Neuronal stem cell (in vitro differentiated cells): ENCODE measurements around the gene GMDS.
A peak's percentile ranks its signal among the peaks of the same experiment; 100 is the strongest.

Experiments
- DNase-seq: peaks from one replicate; pipeline ENCODE4 v3.0.0-alpha.2; 2013; ENCODE audit warnings: low spot score
- H2AFZ ChIP-seq: one replicate; pipeline ENCODE4 v1.6.1; 2013; ENCODE audit warnings: mild to moderate bottlenecking, low read length, inconsistent platforms
- H2AK5ac ChIP-seq: 2 replicates; pipeline ENCODE4 v1.6.1; 2013; ENCODE audit warnings: low read depth, mild to moderate bottlenecking, inconsistent platforms, low read length, moderate library complexity, mixed read lengths
- H2BK120ac ChIP-seq: 2 replicates; pipeline ENCODE4 v1.6.1; 2013; ENCODE audit warnings: low read depth, mild to moderate bottlenecking, inconsistent platforms, low read length, moderate library complexity, mixed read lengths
- H2BK12ac ChIP-seq: one replicate; pipeline ENCODE4 v1.6.1; 2013; ENCODE audit warnings: low read length, inconsistent platforms
- H2BK15ac ChIP-seq: 2 replicates; pipeline ENCODE4 v1.6.1; 2013; ENCODE audit warnings: mild to moderate bottlenecking, low read length, inconsistent platforms, mixed read lengths
- H2BK5ac ChIP-seq: one replicate; pipeline ENCODE4 v1.6.1; 2013; ENCODE audit warnings: inconsistent platforms, mild to moderate bottlenecking, low read length, moderate library complexity
- H3K14ac ChIP-seq: one replicate; pipeline ENCODE4 v1.6.1; 2013; ENCODE audit warnings: low read length, inconsistent platforms
- H3K18ac ChIP-seq: 2 replicates; pipeline ENCODE4 v1.6.1; 2013; ENCODE audit warnings: low read length, inconsistent platforms
- H3K23ac ChIP-seq: 2 replicates; pipeline ENCODE4 v1.6.1; 2013; ENCODE audit warnings: low read depth, mild to moderate bottlenecking, mixed read lengths, low read length, inconsistent platforms; ENCODE audit not compliant: poor library complexity
- H3K27ac ChIP-seq: replicated peaks from 3 replicates; pipeline ENCODE4 v1.5.1; 2013; ENCODE audit warnings: low read length, inconsistent platforms
- H3K27me3 ChIP-seq, 3 experiments: 2 replicates each; pipeline ENCODE4 v1.6.1; 2013; ENCODE audit warnings: low read length in 3 of 3, mild to moderate bottlenecking in 2 of 3, inconsistent platforms in 1 of 3, low read depth in 1 of 3, mixed read lengths in 1 of 3, moderate library complexity in 1 of 3; ENCODE audit not compliant: control insufficient read depth in 3 of 3, insufficient read depth in 3 of 3
- H3K36me3 ChIP-seq, 2 donors: replicated peaks in 1 of 2; 2 replicates each; pipeline ENCODE4 v1.6.1; 2013; ENCODE audit warnings: low read length in 2 of 2; ENCODE audit not compliant: control insufficient read depth in 2 of 2, insufficient read depth in 2 of 2
- H3K4ac ChIP-seq: 2 replicates; pipeline ENCODE4 v1.6.1; 2013; ENCODE audit warnings: inconsistent platforms, mild to moderate bottlenecking, low read length, moderate library complexity
- H3K4me1 ChIP-seq, 2 donors: 1 replicate in 1 of 2; 2 replicates in 1 of 2; pipeline ENCODE4 v1.6.1; 2013; ENCODE audit warnings: low read length in 2 of 2, low read depth in 1 of 2; ENCODE audit not compliant: control insufficient read depth in 2 of 2, insufficient read depth in 1 of 2
- H3K4me2 ChIP-seq: one replicate; pipeline ENCODE4 v1.6.1; 2013; ENCODE audit warnings: mild to moderate bottlenecking, low read length, inconsistent platforms; ENCODE audit not compliant: insufficient read depth, poor library complexity, severe bottlenecking
- H3K4me3 ChIP-seq, 2 donors: 2 replicates each; pipeline ENCODE4 v1.5.1; 2013; ENCODE audit warnings: low read length in 2 of 2, mild to moderate bottlenecking in 2 of 2, inconsistent platforms in 1 of 2, moderate library complexity in 1 of 2
- H3K79me1 ChIP-seq: one replicate; pipeline ENCODE4 v1.6.1; 2013; ENCODE audit warnings: low read depth, mild to moderate bottlenecking, inconsistent platforms, low read length, moderate library complexity
- H3K9ac ChIP-seq: one replicate; pipeline ENCODE4 v1.6.1; 2013; ENCODE audit warnings: mild to moderate bottlenecking, low read depth, low read length, inconsistent platforms; ENCODE audit not compliant: poor library complexity
- H3K9me3 ChIP-seq, 2 donors: replicated peaks in 1 of 2; 2 replicates each; pipeline versions ENCODE3 to v1.6.1; 2013; ENCODE audit warnings: low read length in 2 of 2, mild to moderate bottlenecking in 2 of 2, inconsistent platforms in 1 of 2, low read depth in 1 of 2, mixed read lengths in 1 of 2, moderate library complexity in 1 of 2; ENCODE audit not compliant: control insufficient read depth in 2 of 2, insufficient read depth in 1 of 2
- H4K8ac ChIP-seq: one replicate; pipeline ENCODE4 v1.6.1; 2013; ENCODE audit warnings: low read depth, mild to moderate bottlenecking, inconsistent platforms, low read length, moderate library complexity
- H4K91ac ChIP-seq: one replicate; pipeline ENCODE4 v1.6.1; 2013; ENCODE audit warnings: low read length, low read depth, mild to moderate bottlenecking, inconsistent platforms; ENCODE audit not compliant: poor library complexity
- WGBS, 2 donors: extraction: QIAGEN DNeasy Blood & Tissue Kit; methylation state at CpG; one replicate each; pipeline ENCODE4 v1.1.7; 2013; ENCODE audit warnings: missing lambda C conversion rate in 2 of 2, mixed read lengths in 1 of 2; ENCODE audit not compliant: insufficient read length in 2 of 2, insufficient replicate concordance in 1 of 2; ENCODE audit errors: extremely low coverage in 2 of 2; 5-methylcytosine and 5-hydroxymethylcytosine counted together

The GMDS gene

GRCh38 chr6:1749041-1749440, 496.4 kb downstream of the GMDS start:
- no peak overlapping the region for H2BK12ac ChIP-seq
- no peak overlapping the region for H4K8ac ChIP-seq
- H2BK120ac ChIP-seq, result no peak overlapping the region
- no peak overlapping the region for H3K4me3 ChIP-seq
- no peak overlapping the region for H4K91ac ChIP-seq
- H3K18ac ChIP-seq, result no peak overlapping the region
- H3K27ac ChIP-seq, result no peak overlapping the region
- no peak overlapping the region for H3K14ac ChIP-seq
- no CpG with 5 or more reads among the region's 6 CpGs for WGBS, 2 donors
- H3K27me3 ChIP-seq, result no peaks in the 10 kb centered on the region
- no peaks in the 10 kb centered on the region for H3K9me3 ChIP-seq
- no peak overlapping the region for H2AFZ ChIP-seq
- no peak overlapping the region for H3K9ac ChIP-seq
- peaks cover 3 to 4% of the 10 kb centered on the region in 2 donors for H3K4me1 ChIP-seq
- DNase-seq, result no peak
- H2AK5ac ChIP-seq, result no peak overlapping the region
- H3K36me3 ChIP-seq, result no peaks in the 10 kb centered on the region
- peak overlapping the region; percentile 18 for H2BK15ac ChIP-seq
- no peak overlapping the region for H3K4me2 ChIP-seq
- H2BK5ac ChIP-seq, result no peak overlapping the region
- H3K23ac ChIP-seq, result no peak overlapping the region
- no peak overlapping the region for H3K4ac ChIP-seq
- no peaks in the 10 kb centered on the region for H3K79me1 ChIP-seq

- Histone ChIP-seq H3K79me1 (no peaks in the 10 kb centered on the region), H2AK5ac (no peak overlapping the region), H2BK12ac (no peak overlapping the region), H3K27me3 (no peaks in the 10 kb centered on the region), H2AFZ (no peak overlapping the region), H3K23ac (no peak overlapping the region), H3K9me3 (no peaks in the 10 kb centered on the region), H3K36me3 (no peaks in the 10 kb centered on the region), H3K18ac (no peak overlapping the region), H2BK15ac (no peak overlapping the region), H3K4me2 (no peak overlapping the region), H2BK5ac (no peak overlapping the region), H3K4ac (no peak overlapping the region), H3K27ac (no peak overlapping the region), H3K4me1 (peaks cover 3 to 4% of the 10 kb centered on the region in 2 donors), H3K14ac (no peak overlapping the region), H4K8ac (no peak overlapping the region), H3K9ac (no peak overlapping the region), H2BK120ac (no peak overlapping the region), H4K91ac (no peak overlapping the region), H3K4me3 (no peak overlapping the region)
- DNase-seq, result no peak
- no CpG with 5 or more reads among the region's 5 CpGs for WGBS, 2 donors
Measured at GRCh38 chr6:1747531-1747930, 497.9 kb downstream of the GMDS start.

GRCh38 chr6:1747003-1747402, 498.4 kb downstream of the GMDS start:
- Histone ChIP-seq H3K9me3 (no peaks in the 10 kb centered on the region), H3K4me1 (peaks cover 3 to 4% of the 10 kb centered on the region in 2 donors), H2BK120ac (no peak overlapping the region), H3K18ac (no peak overlapping the region), H2AFZ (no peak overlapping the region), H3K27me3 (no peaks in the 10 kb centered on the region), H2BK12ac (no peak overlapping the region), H3K4me2 (no peak overlapping the region), H3K9ac (no peak overlapping the region), H2BK15ac (no peak overlapping the region), H3K79me1 (no peaks in the 10 kb centered on the region), H3K14ac (no peak overlapping the region), H3K27ac (no peak overlapping the region), H3K4ac (no peak overlapping the region), H4K8ac (no peak overlapping the region), H3K23ac (no peak overlapping the region), H3K36me3 (no peaks in the 10 kb centered on the region), H2AK5ac (no peak overlapping the region), H3K4me3 (no peak overlapping the region), H2BK5ac (no peak overlapping the region), H4K91ac (no peak overlapping the region)
- DNase-seq, result no peak
- no CpG with 5 or more reads among the region's 4 CpGs for WGBS, 2 donors

- Histone ChIP-seq H2BK15ac (no peak overlapping the region), H3K9ac (no peak overlapping the region), H4K91ac (no peak overlapping the region), H3K18ac (no peak overlapping the region), H3K4me1 (peaks cover 3 to 4% of the 10 kb centered on the region in 2 donors), H3K79me1 (no peaks in the 10 kb centered on the region), H3K4me2 (no peak overlapping the region), H3K14ac (no peak overlapping the region), H2AFZ (peak overlapping the region; percentile 73), H2BK12ac (no peak overlapping the region), H3K23ac (no peak overlapping the region), H3K27me3 (no peaks in the 10 kb centered on the region), H3K36me3 (no peaks in the 10 kb centered on the region), H3K4ac (no peak overlapping the region), H3K4me3 (no peak overlapping the region), H4K8ac (no peak overlapping the region), H2AK5ac (no peak overlapping the region), H3K9me3 (no peaks in the 10 kb centered on the region), H3K27ac (no peak overlapping the region), H2BK5ac (no peak overlapping the region), H2BK120ac (no peak overlapping the region)
- WGBS, 2 donors, result no CpG with 5 or more reads among the region's 8 CpGs
- DNase-seq, result no peak
Measured at GRCh38 chr6:1745814-1746213, 499.6 kb downstream of the GMDS start.
